Fibroblast of mammary gland (primary cell): ENCODE results near the gene DPT.

Experiments
- DNase-seq: peaks from one replicate; pipeline ENCODE4 v3.0.0-alpha.2; 2010; ENCODE audit warnings: low read depth
- H3K4me3 ChIP-seq: 2 replicates; pipeline ENCODE4 v1.5.1; 2011; ENCODE audit warnings: low read depth, mild to moderate bottlenecking, low read length, moderate library complexity; ENCODE audit not compliant: control insufficient read depth
- CTCF ChIP-seq: conservative IDR thresholded peaks from 2 replicates; pipeline ENCODE4 v1.5.1; 2011; ENCODE audit warnings: low read depth, low read length, inconsistent platforms; ENCODE audit not compliant: control insufficient read depth, insufficient read depth

The DPT gene

GRCh38 chr1:168693872-168694238, 35.2 kb downstream of the DPT start:
- no peak for DNase-seq
- no peak for TF ChIP-seq CTCF
- H3K4me3 ChIP-seq, result no peak overlapping the region

- TF ChIP-seq CTCF, result no peak
- no peak overlapping the region for H3K4me3 ChIP-seq
- DNase-seq, result no peak
These were observed 35.7 kb downstream of the DPT start for GRCh38 chr1:168693197-168693871.

GRCh38 chr1:168692472-168692871, 36.5 kb downstream of the DPT start:
- H3K4me3 ChIP-seq, result no peak overlapping the region
- no peak for DNase-seq
- no peak for TF ChIP-seq CTCF

- TF ChIP-seq CTCF, result no peak
- H3K4me3 ChIP-seq, result no peak overlapping the region
- DNase-seq, result no peak
These were observed 37.5 kb downstream of the DPT start for GRCh38 chr1:168691541-168691940.

GRCh38 chr1:168689726-168690602, 39.0 kb downstream of the DPT start:
- no peak for TF ChIP-seq CTCF
- peak; percentile 68 for DNase-seq
- H3K4me3 ChIP-seq, result no peak overlapping the region

GRCh38 chr1:168689327-168689657, 39.7 kb downstream of the DPT start:
- no peak for DNase-seq
- no peak for TF ChIP-seq CTCF
- H3K4me3 ChIP-seq, result no peak overlapping the region
